NCI-H82 treated with DMSO at 0.1 percent for 48 hours (cell line): ENCODE measurements around the gene ROGDI.

Source experiments
- DNase-seq: peaks from one replicate; lab custom pipeline; 2025; ENCODE audit not compliant: unreplicated experiment; lab: John Stamatoyannopoulos, UW

ROGDI gene

GRCh38 chr16:4767872-4768548 is 34.4 kb downstream of the ROGDI start:
- no peak for DNase-seq

DNA sequence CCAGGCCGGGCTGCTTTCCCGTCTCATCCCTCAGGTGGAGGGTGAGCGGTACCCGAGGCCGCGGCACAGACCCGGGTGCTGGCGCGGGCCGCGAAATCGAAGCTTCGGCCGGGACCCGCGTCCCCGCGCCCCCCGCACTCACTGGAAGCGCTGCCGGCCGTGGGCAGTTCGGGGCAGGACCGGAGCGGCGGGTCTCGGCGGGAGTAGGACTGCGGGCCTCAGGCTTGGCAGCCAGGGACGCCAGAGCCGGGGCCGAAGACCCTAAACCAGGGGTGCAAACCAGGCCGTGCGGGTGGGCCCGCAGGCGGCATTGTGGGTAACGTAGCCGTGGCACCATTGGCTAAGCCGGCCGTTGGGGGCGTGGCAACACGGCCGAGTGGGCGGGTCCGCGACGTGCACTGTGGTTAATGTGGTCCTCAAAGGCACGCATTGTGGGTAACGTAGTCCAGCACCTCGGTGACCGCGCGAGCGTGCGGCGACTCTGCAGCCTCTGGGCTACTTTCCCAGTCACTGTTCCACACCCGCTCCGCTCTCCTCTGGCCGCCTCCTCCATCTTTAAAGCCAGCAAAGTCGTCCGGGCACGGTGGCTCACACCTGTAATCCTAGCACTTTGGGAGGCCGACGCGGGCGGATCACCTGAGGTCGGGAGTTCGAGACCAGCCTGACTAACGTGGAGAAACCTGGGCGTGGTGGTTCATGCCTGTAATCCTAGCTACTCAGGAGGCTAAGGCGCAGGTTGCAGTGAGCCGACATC is 35.4 kb downstream of the ROGDI start, which contains the start of gene ZNF500:
TSS of gene ZNF500 (minus strand) at position 288 of the 754 bp plus-strand sequence. CDS start 1,184 bp downstream, outside the sequence.
- DNase-seq, result peak; percentile 88

DNA sequence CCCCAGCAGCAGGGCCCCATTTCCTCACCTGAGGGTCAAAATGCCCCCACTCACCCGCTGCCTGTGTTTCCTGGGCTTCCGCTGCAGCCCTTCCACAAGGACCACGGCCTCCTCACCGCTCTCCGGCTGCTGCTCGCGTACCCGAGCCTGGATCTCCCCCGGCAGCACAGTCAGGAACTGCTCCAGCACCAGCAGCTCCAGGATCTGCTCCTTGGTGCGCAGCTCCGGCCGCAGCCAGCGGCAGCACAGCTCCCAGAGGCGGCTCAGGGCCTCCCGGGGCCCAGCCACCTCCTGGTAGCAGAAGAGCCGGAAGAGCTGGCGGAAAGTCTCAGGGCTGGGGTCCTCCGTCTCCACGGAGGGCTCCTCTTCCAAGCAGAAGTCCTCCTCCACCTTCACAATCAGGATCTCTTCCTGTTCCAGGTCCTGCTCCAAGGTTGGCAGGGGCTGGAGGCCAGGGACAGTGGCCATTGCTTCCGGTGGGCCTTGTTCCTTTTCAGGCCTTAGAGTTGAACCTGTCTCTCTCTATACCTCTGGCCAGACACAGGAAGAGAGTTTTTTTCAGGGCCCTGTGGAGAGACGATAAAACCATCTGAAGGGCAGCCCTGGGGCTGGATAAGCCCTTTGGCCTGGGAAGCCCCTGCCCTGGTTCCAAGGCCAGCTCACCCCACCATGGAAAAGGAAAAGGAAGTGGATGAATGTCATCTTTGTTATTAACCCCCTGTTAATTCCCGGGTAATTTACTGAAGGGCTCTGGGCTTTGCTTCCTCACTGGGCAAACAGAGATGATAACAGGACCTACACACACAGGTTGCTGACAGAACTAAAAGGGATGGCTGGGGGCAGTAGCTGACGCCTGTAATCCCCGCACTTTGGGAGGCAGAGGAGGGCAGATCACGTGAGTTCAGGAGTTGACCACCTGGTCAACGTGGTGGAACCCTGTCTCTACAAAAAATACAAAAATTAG is 36.6 kb downstream of the ROGDI start:
- no peak for DNase-seq

- DNase-seq, result no peak
These were observed 38.6 kb downstream of the ROGDI start for GRCh38 chr16:4763791-4764190.

DNA sequence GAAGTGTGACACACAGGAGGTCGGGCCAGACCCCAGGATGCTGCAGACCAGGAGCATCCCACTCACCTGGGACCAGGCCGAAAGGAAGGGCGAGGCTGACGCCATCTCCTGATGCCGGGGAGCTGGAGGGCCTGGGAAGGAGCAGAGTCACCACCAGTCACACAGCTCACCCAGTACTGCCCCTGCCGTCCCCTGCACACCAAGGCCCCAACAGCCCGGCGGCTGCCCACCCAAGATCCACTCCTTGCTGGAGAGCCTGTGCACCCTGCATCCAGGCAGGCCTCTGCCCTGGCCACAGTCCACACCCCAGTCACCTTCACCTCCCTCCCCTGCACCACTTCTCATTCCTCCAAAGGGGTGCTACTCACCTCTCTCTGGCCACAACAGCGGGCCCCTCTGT is 40.2 kb downstream of the ROGDI start:
- DNase-seq, result no peak

DNA sequence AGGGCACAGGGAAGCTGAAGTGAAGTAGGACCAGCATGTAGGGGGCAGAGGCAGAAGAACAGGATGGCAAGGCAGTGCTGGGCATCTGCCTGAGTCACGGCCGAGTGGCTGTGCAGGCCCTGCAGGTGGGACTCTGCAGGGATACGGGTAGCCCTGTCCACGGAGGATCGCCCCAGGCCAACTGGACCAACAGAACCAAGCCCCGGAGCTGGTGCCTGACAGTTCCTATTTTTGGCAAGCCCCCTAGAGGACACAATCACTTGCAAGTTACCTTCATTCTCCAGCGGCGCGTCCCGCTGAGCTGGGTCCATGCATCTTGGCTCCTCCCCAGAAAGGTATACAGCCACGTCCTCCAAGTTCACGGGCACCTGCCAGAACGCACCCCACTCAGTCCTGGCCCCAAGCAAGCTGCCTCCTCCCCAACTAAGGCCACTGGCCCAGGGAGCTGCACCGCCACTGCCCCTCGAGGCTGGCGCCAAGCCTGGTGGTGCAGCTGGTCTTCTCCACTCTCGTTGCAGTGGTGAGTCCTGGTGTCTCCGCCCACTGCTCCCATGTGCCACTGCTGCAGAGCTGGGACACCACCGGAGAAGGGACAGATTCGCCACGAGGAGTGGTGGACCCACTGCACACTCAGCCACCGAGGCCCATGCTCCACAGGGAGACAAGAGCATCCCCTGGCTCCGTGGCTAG is 42.1 kb downstream of the ROGDI start:
- DNase-seq, result no peak

GRCh38 chr16:4755687-4756086 is 46.7 kb downstream of the ROGDI start:
- DNase-seq, result no peak

DNA sequence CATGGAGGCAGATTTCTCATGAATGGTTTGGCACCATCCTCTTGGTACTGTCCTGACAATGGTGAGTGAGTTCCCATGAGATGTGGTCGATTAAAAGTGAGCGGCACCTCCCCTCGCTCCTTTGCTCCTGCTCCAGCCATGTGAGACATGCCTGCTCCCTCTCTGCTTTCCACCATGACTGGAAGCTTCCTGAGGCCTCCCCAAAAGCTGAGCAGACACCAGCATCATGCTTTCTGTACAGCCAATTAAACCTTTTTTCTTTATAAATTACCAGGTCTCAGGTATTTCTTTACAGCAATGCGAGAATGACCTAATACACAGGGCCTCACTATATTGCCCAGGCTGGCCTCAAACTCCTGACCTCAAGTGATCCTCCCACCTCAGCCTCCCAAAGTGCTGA is 47.6 kb downstream of the ROGDI start:
- no peak for DNase-seq

GRCh38 chr16:4753227-4753626 is 49.2 kb downstream of the ROGDI start:
- DNase-seq, result no peak

DNA sequence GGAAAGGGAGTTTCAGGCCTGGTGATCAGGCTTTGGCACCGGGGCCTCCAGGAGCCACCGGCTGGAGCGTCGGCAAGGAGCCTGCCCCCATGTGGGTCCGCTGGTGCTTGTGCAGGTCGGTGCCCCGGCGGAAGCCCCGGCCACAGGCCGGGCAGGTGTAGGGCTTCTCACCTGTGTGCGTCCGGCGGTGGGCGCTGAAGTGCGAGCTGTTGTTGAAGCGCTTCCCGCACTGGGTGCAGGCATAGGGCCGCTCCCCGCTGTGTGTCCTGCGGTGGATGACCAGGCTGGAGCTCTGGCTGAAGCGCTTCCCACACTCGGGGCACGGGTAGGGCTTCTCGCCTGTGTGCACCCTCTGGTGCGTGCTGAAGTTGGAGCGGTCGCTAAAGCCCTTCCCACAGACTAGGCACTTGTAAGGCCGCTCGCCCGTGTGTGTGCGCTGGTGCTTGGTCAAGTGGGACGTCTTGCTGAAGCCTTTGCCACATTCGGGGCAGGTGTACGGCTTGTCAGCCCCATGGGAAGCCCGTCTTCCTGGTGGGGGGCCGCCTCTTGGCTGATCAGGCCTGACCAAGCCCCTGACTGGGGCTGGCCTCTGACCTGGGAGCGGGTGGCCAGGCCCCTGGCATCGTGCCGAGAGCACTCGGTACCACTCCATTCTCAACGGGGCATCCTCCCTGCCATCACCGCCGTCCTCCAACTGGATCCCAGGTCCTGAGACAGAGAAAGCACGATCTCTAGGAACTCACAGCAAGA is 49.9 kb downstream of the ROGDI start:
- no peak for DNase-seq

DNA sequence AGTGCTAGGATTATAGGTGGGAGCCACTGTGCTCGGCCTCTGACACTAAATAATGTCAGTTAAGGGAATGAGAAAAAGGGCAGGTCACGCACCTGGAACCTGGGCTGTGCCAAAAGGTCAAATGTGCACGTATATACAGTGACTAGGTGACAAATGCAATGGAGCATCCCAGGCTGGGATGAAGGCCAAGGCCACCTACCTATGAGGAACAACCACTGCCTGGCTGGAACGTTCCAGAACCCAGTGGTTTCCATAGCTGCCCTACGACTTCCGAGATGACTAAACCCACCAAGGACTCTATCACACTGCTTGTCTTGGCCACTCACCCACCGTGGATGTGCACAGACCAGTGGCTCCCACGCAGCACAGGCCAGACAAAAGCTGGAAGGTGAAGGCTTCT is 51.5 kb downstream of the ROGDI start:
- DNase-seq, result no peak

DNA sequence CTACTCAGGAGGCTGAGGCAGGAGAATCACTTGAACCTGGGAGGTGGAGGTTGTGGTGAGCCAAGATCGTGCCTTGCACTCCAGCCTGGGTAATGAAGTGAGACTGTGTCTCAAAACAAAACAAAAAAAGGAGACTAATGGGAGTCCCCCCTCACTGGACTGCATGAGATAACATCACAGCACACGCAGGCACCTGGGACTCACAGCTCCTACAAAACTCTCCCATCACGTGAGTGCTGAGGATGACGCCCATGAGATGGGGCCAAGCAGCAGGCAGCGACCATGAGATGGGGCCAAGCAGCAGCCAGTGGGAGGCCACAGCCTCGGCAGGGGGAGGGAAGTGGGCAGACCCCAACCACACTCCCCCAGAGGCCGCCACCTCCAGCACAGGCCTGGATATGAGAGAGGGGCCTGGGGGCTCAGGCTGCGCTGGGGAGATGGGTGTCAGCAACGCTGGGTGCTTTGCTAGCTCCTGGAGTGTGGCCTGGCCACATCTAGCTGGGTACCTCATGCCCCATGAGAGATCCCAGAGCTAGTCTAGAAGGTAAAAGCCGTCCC is 52.7 kb downstream of the ROGDI start:
- no peak for DNase-seq

GRCh38 chr16:4748682-4749411 is 53.6 kb downstream of the ROGDI start:
- DNase-seq, result no peak

- DNase-seq, result no peak
These were observed 54.3 kb downstream of the ROGDI start for GRCh38 chr16:4747906-4748681.

DNA sequence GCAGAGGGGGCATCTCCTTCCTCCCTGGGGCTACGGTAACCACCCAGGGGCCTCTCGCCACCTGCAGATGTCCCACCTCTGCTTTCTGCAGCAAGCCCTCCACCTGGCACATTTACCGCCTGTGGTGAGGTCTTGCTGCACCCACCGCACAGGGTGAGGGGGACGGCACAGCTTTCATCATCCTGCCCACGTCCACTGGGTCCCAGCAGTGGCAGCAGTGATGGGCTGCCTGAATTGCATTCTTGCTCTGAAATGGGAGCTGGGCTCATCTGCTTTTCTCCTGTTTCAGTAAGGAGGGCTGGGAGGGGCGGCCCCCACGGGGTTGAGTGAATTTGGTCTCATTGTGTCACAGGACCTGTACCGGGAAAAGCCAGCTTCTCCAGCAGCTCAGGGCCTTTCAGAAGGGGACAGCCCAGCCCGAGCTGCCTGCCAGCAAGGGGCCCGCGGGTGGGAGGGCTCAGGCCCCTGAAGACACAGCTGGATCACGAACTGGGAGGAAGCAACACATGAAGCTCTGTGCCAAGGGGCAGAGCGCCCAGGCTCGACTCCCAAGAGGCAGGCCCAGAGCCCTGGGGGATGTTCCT is 55.4 kb downstream of the ROGDI start:
- no peak for DNase-seq
